Hindlimb muscle (tissue), 1 donor: ENCODE data around the gene CLIC6. TPM values are rescaled to one million over a fixed set of nuclear protein-coding genes. Genes with fewer than 3 reads are reported as not detected.
"Not testable (repeated sequence)": the region's sequence is repeated elsewhere in the genome, so short reads cannot be mapped to it uniquely, and the experiment has no call there.

ENCODE experiments used
- DNase-seq: peaks from one replicate; pipeline ENCODE4 v3.0.0-alpha.2; 2013
- polyA plus RNA-seq: library from polyadenylated mRNA; unstranded; fragments of 120-200 nt; gene quantifications from one replicate; pipeline ENCODE4 v1.2.1, GENCODE V29; 2013; ENCODE audit not compliant: insufficient read length

Gene CLIC6
- polyA plus RNA-seq, 1 donor, result not detected

DNA sequence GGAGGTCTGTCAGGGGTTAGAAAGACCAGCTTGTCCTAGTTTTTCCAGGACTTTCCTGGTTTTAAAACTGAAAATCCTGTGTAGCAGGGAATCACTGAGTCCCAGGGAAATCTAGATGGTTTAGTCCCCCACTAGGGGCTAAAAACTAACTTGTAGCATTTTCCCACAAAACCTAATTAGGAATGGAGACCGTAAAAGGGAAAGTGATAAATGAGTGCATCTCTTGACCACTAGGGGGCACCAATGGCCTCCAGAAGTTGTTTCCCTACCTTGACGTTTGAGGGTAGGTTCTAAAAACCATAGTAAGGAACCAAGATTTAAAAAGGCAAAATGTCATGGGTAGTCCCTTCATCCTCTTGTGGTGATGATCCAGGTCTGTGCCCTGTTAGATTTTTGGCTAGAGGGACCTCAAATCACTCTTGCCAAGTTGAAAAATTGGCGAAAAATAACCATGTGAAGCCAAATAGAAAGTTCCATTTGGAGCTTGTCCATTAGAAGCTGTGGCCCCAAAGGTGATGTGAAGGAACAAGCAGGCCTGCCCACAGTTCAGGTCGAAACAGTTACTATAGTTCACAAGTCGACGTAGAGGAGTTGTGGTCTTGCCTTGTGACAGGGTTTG lies 24.5 kb downstream of the CLIC6 start:
- DNase-seq, result peak; percentile 46

DNA sequence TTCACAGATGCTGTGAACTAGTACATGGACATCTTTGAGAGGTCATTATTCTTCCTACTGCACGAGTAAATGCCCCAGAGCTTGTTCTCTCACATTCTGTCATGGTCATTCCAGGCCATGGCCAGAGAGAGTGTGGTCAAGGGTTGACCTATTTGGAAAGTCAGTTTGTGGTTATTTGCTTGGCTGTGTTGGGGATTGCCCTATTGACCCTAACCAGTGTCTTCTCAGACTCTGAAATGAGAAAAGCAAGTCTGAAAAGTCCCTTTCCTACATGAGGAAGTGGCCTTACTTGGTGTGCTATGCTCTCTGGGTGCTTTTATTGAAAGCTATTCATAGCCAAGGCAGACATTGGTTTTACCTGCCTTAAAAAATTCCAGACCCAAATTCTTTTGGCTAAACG lies 26.6 kb downstream of the CLIC6 start:
- no peak for DNase-seq

GRCh38 chr21:34696121-34696520 lies 27.3 kb downstream of the CLIC6 start:
- DNase-seq, result no peak

DNA sequence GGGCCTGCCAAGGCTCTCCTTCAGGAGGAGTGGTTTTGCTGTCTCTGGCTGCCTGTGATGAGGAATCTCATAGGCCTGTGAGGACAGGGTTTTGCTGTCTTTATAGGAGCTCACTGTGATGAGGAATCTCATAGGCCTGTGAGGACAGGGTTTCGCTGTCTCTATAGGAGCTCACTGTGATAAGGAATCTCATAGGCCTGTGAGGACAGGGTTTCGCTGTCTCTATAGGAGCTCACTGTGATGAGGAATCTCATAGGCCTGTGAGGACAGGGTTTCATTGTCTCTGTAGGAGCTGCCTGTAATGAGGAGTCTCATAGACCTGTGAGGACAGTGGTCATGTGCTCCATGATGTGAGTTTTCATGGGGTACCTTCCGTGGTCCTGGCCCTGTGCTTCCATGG lies 29.0 kb downstream of the CLIC6 start:
- no peak for DNase-seq

GRCh38 chr21:34698270-34699015 lies 29.6 kb downstream of the CLIC6 start:
- no peak for DNase-seq

GRCh38 chr21:34700605-34701004 lies 31.8 kb downstream of the CLIC6 start:
- DNase-seq, result no peak

DNA sequence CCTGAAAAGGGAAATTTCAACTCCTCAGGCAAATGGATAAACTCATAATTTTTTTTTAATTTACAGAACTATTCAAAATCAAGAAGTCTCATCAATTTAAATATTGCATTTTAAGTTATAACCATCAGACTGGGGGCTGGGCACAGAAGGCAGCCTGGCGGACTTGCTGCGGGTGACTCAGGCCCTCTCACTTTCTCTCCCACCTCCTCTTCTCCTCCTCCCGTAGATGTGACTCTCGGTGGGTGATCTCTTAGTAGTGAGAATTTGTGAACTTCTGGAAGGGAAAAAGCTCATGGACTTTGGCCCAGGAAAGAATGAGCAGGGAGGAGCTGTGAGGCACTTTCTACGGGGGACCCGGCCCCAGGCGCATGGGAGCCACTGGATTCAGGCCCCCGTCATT lies 32.9 kb downstream of the CLIC6 start:
- DNase-seq, result peak; percentile 22

DNA sequence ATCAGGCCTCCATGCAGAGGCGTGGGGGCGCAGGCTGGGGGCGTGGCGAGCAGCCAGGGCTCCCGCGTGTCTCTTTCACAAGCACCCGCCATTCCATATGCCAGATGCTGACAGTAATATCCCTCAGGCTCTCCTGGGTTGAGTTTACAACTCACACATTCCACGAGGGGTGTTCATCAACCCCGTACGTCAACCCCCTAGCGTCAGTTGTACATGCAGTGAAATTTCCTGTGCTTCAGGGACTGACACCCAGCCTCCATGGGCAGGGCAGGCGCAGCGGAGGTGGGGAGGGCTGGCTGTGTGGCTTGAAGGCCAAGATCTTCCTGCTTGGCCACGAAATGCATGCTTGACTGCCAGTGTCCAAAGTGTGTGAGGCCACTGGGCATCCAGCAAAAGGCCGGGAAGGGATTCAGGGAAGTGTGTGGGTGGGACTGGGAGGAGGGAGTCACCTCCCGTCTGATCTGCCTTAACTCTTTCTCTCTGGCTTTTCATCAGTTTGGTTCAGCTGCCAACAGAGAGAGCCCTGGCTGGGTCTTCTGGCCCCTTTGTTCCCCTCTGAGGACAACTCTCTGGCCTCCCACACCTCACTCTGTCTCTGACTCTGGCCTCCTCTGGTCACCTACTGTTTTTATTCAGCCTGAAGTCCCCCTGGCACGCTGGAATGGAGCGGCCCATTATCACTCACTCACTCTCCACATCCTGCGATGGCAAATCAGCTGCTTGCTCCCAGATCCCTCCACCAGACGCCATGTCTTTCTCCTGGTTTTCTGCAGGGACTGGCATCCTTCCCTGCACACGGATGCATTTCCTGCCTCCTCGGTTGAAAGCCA lies 33.8 kb downstream of the CLIC6 start:
- peak; percentile 22 for DNase-seq

DNA sequence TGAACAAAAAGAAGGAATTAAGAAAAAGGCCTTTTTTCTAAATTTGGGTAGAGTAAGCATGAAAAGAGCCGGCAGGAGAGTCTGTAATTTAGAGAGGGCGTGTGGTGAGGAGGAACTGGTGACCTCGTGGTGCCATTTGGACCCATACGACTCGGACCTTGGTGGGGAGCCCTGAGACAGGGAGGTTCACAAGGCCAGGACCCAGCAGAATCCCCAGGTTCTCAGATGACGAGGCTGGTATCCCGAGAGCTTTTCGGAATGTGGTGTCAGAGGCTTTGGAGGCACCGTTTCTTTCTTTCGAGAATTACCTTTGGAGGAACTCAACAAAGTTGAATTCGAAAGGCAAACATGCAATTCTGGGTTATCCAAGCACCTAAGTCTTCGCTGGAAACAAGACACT lies 34.8 kb downstream of the CLIC6 start:
- DNase-seq, result no peak

DNA sequence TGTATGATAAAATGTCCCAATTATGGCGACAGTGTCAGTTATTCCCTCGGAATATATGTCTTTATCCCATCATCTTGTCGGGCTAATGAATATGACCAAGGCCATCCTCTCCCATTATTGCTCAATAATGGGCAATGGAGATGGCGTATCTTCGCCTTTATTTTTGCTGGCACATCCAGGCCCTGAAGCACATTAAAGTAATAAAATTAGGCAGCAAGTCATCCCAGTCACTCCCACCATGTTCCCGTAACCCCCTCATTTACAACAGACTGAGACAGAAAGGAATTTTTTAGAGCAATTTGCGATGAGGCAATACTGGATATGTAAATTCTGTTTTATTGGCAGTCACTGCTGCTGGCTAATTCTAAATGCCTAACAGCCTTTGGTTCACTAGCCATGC lies 35.3 kb downstream of the CLIC6 start:
- DNase-seq, result no peak

DNA sequence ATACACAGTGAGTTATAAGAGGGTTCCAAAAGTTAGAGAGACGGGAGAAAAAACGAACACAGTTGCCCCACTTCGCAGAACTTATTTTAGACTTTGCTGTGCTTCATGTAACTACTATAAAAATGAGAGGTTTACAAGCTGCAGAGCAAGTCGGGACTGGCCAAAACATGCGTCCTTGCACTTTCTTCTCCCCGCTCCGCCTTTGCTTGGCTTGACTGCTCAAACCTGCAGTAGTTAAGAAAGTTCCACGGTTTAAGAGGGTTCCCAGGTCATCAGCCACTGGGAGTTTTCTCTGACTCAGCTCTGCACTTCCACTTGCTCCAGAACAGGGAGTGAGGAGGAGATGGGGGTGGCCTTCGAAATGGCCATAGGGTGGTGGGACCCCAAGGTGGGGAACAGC lies 36.2 kb downstream of the CLIC6 start:
- DNase-seq, result peak; percentile 20

DNA sequence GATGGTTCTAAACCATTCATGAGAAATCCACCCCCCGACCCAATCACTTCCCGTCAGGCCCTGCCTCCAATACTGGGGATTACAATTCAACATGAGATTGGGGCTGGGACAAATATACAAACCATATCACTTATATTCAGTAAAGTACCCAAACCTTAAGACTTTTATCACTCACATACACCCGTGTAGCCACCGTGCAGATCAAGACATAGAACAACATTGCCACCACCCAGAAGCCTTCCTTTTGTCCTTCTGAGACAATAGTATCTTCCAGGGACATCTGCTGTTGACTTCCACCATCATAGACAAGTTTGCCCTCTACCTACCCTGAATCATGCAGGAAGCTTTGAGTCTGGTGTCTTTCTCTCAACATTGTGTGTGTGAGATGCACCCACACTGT lies 37.5 kb downstream of the CLIC6 start:
- DNase-seq, result no peak

DNA sequence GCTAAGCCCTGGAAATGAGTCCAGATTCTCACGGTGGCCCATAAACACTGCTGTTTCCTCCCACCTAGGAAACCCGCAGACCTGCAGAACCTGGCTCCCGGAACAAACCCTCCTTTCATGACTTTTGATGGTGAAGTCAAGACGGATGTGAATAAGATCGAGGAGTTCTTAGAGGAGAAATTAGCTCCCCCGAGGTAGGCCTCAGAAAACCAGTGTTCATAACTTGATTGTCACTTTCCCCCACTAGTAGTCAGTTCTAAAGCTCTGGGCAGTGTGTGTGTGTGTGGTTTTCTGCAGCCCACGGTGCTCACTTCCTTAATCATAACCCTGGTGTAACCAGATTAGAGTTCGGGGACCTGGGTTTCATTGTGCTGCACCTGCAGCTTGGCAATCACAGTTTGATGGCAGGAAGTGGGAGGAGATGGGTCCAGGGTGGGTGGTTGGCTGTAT lies 39.1 kb downstream of the CLIC6 start:
- no peak for DNase-seq

DNA sequence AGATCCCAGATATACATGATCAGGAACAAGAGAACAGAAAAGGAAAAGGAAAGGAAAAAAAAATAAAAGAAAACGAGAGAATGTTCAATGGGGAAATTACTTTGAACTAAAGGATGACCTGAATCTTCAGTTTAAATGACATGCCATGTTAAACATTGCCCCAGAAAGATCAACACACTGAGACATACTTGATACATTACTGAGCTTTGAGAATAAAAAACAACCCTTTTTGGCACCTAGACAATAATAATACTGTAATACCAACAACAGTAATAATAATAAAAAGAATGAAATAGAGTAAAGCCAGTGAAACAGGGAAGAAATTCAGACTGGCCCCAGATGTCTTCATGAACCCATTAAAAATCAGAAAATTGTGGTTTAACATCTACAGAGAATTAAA lies 44.8 kb downstream of the CLIC6 start:
- no peak for DNase-seq

GRCh38 chr21:34715518-34715917 lies 46.7 kb downstream of the CLIC6 start:
- DNase-seq, result no peak

DNA sequence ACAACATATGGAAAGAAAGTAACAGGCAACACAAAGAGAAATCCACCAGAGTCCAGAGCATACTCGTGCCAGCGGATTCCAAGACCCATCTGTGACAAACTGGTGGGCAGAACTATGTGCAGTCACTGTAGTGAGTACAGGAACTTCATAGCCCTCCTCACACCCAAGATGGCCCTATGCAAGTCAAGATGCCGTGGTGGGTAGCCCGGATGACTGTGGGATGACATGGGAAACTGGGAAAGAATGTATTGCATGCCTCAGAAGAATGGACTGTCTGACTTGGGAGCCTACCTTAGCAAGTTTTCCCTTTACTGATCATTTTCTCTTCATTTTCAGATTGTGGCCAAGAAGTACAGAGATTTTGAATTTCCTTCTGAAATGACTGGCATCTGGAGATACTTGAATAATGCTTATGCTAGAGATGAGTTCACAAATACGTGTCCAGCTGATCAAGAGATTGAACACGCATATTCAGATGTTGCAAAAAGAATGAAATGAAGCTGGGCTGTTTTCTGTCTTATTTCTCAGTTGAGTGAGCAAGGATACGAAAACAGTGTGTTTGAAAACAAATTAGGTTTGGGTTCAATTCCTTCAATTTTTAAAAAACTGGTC lies 47.3 kb downstream of the CLIC6 start:
- DNase-seq, result no peak

GRCh38 chr21:34718529-34718928 lies 49.7 kb downstream of the CLIC6 start:
- DNase-seq, result not testable (repeated sequence)

DNA sequence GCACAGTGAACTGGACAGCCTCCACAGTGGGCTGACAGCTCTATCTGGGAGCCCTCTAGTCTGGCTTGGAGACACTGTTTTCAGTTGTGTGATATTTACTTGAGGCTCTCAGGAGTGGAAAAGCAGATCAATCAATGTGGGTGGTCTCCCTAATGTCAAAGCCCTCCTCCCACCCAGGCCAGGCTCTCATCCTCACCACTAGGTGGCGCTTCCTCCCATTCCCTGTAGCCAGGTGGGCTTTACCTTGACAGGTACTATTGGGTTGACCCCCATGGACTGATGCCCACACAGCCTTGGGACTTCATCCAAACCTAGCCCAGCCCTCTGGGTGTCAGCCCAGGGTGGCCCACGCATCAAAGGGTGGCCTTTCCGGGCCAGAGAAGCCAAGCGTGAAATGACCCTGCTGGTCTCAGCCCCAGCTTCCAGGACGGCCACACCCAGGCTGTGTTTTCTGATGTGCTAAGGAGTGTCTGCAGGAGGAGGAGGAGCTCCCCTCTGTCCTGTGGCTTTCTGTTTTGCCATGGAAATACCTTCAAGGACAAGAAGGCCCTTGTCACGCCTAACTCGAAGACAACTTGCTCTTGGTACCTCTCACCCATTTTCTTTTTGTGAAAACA lies 54.0 kb downstream of the CLIC6 start:
- DNase-seq, result no peak

GRCh38 chr21:34724131-34724856 lies 55.5 kb downstream of the CLIC6 start:
- DNase-seq, result no peak

DNA sequence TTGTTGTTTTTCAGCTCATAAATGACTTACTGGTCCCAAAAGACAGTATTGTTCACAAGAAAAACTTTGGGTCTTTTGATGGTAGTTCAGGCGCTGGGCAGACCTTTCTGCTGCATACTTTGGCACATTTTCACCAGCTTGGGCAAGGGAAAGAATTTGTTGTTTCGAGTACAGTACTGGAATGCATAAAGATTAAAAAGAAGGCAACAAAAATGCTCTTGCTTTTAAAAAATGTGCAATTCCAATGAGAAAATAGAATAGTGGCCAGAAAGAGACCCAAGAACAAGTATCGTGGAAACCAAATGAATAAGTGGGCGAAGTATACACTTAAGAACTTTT lies 56.0 kb downstream of the CLIC6 start:
- DNase-seq, result no peak

DNA sequence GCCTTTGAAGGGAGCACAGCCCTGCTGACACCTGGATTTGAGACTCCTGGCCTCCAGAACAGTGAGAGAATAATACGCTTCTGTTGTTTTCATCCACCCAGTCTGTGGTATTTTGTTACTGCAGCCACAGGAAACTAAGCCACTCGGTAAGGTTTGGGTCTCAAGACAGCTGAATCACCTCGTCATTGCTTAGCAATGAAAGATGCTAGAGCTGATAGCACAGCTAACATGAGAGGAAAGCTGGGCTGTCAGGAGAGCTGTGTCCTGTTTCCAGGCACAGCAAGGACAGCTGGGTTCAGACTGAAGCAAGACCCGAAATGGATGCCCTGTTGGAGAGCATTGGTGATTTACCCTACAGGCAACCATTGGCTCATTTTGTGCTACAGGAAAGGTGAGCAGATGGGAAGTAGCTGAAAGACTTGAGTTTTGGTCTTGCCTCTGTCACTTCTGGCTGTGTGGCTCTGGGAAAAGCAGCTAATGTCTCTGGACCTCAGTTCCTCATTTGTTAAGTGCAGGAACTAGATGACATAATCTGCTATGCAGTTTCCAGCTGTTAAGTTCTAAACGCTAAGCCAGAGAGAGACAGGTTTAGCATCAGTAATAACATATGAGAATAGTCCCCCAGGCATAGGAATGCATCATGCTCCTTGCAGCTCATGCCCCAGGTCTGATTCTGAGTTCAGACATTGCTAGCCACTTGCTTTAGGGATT lies 58.0 kb downstream of the CLIC6 start:
- no peak for DNase-seq
